Measurements from ENCODE around the gene DENND4B. TPM values are rescaled to one million over a fixed set of nuclear protein-coding genes. Genes with fewer than 3 reads are reported as not detected.

DENND4B gene
- total and polyA plus RNA-seq, 2 of the 4 experiments (the other 2 are of a cell fraction) = 1.8 to 25.2 TPM

GRCh38 chr1:153985941-153986761 lies 39.6 kb upstream of the DENND4B start, which contains the start of gene RAB13:
RAB13 (minus strand) TSS chr1:153986339; CDS start chr1:153986236, 103 bp downstream.
- no peaks in the 10 kb centered on the region for H3K9me3 ChIP-seq (ENCODE audit: control insufficient read depth, insufficient read depth, low read length)
- CTCF ChIA-PET = interaction anchor here (0.6 to 2.5 kb wide), 10 partner anchors 19 to 622 kb away, joined by 3 to 8 read pairs (median 4); partner anchors contain the start of genes DENND4B and SLC39A1
- peak within 1 kb of the TSS; percentile 84 for H2BK120ac ChIP-seq (ENCODE audit: low read depth, low read length)
- ATAC-seq (ENCODE audit: low read depth) (peak; percentile 81), DNase-seq (peak; percentile 80)
- peak within 1 kb of the TSS; percentile 100 for H3K14ac ChIP-seq (replicated peaks; ENCODE audit: low read depth, low read length)
- H4K20me1 ChIP-seq (ENCODE audit: insufficient read depth, low read length) = no peaks in the 10 kb centered on the region
- 0% methylated on average over 3 of the region's 32 CpGs; no CpG with 5 or more reads in 1 of the 2 experiments for WGBS, 2 experiments (ENCODE audit: extremely low coverage in 2 of 2, insufficient read length in 1 of 2)
- in situ Hi-C loops (cut with MboI; ENCODE audit: low sequenced_read_pairs) = no loop called here
- peak within 1 kb of the TSS; percentile 97 for H3K27ac ChIP-seq (ENCODE audit: insufficient read depth, low read length)
- peaks cover 25 to 43% of the 10 kb centered on the region in 2 experiments for H3K79me1 ChIP-seq (ENCODE audit: low read depth in 1 of 2, low read length in 2 of 2)
- peak within 1 kb of the TSS; percentile 98 for H3K9ac ChIP-seq (ENCODE audit: low read depth, low read length)
- no peak for TF ChIP-seq SMC3 (IDR thresholded peaks at IDR 0.05; ENCODE audit: low read depth, low read length)
- peak; percentile 6; the same call in 1 of the 2 replicates for TF ChIP-seq MXI1 (IDR thresholded peaks at IDR 0.05; ENCODE audit: borderline replicate concordance, low read depth, low read length)
- TF ChIP-seq MAZ (IDR thresholded peaks at IDR 0.05; ENCODE audit: borderline replicate concordance, low read depth, low read length) = peak; percentile 7; the same call in 1 of the 2 replicates
- peaks cover 8% of the 10 kb centered on the region for H3K9me1 ChIP-seq (ENCODE audit: insufficient read depth, low read length)
- peak within 1 kb of the TSS; percentile 100 for H2AK5ac ChIP-seq (ENCODE audit: low read depth, low read length)
- intact Hi-C loops (cut with micrococcal nuclease) = loop anchor here (1.0 to 10.0 kb wide), 5 partner anchors 23 to 481 kb away; partner anchors contain the start of gene SLC39A1
- H4K5ac ChIP-seq (ENCODE audit: low read depth, low read length) = peak within 1 kb of the TSS; percentile 66
- dilution Hi-C loops (cut with HindIII; ENCODE audit: low sequenced_read_pairs, unreplicated experiment) = no loop called here
- H2BK20ac ChIP-seq (ENCODE audit: low read depth, low read length) = peak within 1 kb of the TSS; percentile 76
- peak within 1 kb of the TSS; percentile 100 for H2AK9ac ChIP-seq (replicated peaks; ENCODE audit: low read depth, low read length, poor library complexity)
- BruUV-seq (replicated peaks) = no TSS peak
- peaks cover 19% of the 10 kb centered on the region for H3K36me3 ChIP-seq (ENCODE audit: control insufficient read depth, insufficient read depth, low read length)
- H2BK5ac ChIP-seq (ENCODE audit: low read depth, low read length, poor library complexity, severe bottlenecking) = peak within 1 kb of the TSS; percentile 97
- H4K91ac ChIP-seq (ENCODE audit: insufficient read depth, low read depth, low read length) = peak within 1 kb of the TSS; percentile 98
- H3K4ac ChIP-seq (ENCODE audit: low read depth, low read length) = peak within 1 kb of the TSS; percentile 99
- H2BK15ac ChIP-seq (ENCODE audit: low read depth, low read length) = peak within 1 kb of the TSS; percentile 99
- H3K18ac ChIP-seq (ENCODE audit: low read depth, low read length) = peak within 1 kb of the TSS; percentile 92
- H3K27me3 ChIP-seq (ENCODE audit: control insufficient read depth, insufficient read depth, low read length) = no peaks in the 10 kb centered on the region
- H3K4me2 ChIP-seq (ENCODE audit: low read depth, low read length) = peak within 1 kb of the TSS; percentile 97
- H3K4me1 ChIP-seq (ENCODE audit: control insufficient read depth, insufficient read depth, low read length) = peaks cover 4% of the 10 kb centered on the region
- H4K8ac ChIP-seq (ENCODE audit: low read depth in 2 of 2, low read length in 2 of 2) = peak within 1 kb of the TSS; percentile 95 to 96
- H2AFZ ChIP-seq (replicated peaks; ENCODE audit: low read length, poor library complexity) = peak within 1 kb of the TSS; percentile 90
- H3K4me3 ChIP-seq (ENCODE audit: insufficient read depth, low read depth, low read length) = peak within 1 kb of the TSS; percentile 59
- peak within 1 kb of the TSS; percentile 99 for H3K56ac ChIP-seq (ENCODE audit: extremely low read depth, insufficient read depth, low read length)
- POLR2A ChIA-PET (ENCODE audit: unreplicated experiment) = interaction anchor here (0.6 kb wide), 1 partner anchor 40 kb away, joined by 3 read pairs; the partner anchor contains the start of gene DENND4B
- peak within 1 kb of the TSS; percentile 97 for H3K23ac ChIP-seq (ENCODE audit: low read depth, low read length)
